GM11168 (cell line): ENCODE data around the gene ALOX12.
"Not testable (repeated sequence)": the region's sequence is repeated elsewhere in the genome, so short reads cannot be mapped to it uniquely, and the experiment has no call there.

Source experiments
- in situ Hi-C: fragments of 300-500 bp; cut with MboI; formaldehyde crosslinking; loops from one replicate; pipeline ENCODE4 v1.12.0; 2022; ENCODE audit warnings: low sequenced_read_pairs; ENCODE audit not compliant: unreplicated experiment

ALOX12 gene, protein sequence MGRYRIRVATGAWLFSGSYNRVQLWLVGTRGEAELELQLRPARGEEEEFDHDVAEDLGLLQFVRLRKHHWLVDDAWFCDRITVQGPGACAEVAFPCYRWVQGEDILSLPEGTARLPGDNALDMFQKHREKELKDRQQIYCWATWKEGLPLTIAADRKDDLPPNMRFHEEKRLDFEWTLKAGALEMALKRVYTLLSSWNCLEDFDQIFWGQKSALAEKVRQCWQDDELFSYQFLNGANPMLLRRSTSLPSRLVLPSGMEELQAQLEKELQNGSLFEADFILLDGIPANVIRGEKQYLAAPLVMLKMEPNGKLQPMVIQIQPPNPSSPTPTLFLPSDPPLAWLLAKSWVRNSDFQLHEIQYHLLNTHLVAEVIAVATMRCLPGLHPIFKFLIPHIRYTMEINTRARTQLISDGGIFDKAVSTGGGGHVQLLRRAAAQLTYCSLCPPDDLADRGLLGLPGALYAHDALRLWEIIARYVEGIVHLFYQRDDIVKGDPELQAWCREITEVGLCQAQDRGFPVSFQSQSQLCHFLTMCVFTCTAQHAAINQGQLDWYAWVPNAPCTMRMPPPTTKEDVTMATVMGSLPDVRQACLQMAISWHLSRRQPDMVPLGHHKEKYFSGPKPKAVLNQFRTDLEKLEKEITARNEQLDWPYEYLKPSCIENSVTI

DNA sequence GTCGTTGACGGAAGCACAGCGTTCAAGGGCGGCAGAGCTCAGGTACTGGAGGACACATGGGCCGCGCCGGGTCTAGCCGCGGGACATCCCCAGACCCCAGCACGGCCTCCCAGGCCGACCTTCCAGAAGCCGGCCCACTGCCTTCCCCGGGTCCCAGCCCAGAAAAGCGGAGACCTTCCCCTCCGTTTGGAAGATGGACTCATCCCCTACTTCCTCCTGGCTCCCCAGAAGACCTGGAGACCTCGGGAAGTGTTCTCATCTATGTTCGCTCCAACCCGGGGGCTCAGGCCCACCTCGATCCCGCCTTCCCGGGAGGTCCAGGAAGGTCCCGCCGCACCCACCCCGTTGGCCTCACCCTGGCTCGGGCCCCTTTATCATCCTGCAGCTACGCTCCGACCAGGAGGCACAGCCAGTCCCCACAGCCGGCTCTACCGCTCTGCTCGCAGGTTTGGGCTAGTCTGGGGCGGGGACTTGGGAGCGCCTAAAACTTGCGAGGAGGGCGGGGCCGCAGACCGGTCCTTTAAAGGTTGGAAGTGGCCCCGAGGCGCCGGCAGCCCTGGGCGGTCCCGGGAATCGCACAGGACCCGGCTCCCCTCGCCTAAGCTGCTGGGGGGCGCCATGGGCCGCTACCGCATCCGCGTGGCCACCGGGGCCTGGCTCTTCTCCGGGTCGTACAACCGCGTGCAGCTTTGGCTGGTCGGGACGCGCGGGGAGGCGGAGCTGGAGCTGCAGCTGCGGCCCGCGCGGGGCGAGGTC lies at the start of gene ALOX12:
ALOX12 (plus strand) TSS at position 550 of the 756 bp plus-strand sequence; CDS start at position 619, 69 bp downstream.
- in situ Hi-C loops: no loop called here

DNA sequence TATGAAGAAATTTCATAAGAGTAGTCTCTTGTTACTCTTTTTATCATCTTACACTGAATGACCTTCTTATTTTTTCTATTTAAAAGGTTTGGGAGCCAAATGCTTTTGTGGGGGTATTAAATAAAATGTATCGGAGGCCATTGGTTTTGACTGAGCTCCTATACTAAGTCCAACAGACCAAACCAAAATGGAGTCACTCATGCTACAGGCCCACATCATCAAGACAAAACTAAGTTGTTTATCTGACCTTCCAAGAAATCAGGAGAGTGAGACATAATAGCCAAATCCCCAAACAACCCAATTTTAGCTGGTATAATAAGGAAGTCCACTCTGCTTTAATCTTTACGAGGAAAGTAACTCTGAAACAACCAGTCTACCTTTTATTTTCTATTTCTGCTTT lies 48.1 kb upstream of the ALOX12 start:
- in situ Hi-C loops: no loop called here

DNA sequence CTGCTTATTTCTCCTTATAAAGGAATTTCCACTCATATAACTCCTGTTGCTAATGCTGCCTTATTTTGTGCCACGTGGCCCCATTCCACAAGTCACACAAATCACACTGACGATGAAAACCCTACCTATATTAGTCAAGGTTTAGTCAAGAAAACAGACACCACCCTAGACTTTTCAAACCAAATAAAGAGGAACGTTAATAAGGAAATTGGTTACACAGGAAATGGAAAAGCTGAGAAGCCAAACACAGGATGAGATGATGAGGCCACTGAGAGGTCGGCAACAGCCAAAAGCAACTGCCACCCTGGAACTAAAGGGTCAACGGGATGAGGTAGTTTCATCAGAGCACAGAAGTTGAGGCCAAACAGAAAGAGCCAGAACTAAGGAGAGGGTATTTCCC lies 47.3 kb upstream of the ALOX12 start:
- in situ Hi-C loops: no loop called here

DNA sequence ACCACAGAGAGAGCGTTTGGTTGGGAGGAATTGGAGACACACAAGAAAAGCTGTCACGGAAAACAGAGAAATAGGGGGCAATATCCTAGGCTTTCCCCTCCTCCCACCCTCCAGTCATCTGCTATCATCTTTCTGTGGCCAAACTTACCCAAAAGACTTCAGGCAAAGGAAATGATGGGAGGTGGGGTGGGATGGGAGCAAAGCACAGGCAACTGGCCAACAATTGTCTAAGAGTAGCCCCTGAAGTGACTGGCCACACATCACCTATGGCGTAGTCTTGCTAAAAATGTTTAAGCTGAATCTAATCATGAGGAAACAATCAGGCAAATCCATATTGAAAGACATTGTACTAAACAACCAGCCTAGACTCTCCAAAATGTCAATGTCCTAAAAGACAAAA lies 46.9 kb upstream of the ALOX12 start:
- in situ Hi-C loops: no loop called here

DNA sequence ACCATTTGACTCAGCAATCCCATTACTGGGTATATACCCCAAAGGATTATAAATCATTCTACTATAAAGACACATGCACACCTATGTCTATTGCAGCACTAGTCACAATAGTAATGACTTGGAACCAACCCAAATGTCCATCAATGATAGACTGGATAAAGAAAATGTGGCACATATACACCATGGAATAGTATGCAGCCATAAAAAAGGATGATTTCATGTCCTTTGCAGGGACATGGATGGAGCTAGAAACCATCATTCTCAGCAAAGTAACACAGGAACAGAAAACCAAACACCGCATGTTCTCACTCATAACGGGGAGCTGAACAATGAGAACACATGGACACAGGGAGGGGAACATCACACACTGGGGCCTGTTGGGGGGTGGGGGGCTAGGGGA lies 44.9 kb upstream of the ALOX12 start:
- in situ Hi-C loops: not testable (repeated sequence)

DNA sequence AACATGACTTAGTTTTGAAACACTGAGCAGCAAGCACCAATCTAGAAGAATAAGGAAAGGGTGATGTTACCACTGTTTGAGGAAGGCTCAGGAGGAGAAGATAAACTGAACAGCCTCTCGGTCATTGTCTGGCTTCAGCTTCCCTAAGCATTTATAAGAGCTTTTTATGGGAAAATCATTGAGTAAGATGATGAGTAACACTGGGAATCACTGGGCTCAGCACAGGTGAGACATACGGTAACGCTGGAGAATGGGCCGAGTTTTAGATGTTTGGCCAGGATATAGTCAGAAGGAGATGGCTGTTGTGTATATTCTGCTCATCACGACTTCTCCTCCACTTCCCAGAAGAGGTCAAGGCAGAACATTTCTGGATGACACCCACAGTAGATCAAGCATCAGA lies 42.2 kb upstream of the ALOX12 start:
- in situ Hi-C loops: no loop called here

DNA sequence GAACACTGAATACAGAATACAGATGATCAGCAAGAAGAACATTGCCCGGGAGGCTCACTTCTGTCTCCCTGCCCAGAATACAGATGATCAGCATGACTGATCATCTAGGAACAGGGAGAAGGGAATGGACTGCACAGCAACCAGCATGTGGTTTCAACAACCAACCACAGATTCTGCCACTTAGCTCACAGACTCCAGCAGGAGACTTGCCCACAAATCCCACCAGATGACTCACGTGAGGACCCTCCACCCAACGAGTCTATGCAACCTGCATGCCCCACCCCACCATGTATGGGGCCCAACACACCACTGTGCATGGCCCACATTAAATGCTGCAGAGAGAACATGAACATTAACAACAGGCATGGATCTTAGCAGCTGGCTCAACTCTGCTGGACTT lies 36.1 kb upstream of the ALOX12 start:
- in situ Hi-C loops: no loop called here

DNA sequence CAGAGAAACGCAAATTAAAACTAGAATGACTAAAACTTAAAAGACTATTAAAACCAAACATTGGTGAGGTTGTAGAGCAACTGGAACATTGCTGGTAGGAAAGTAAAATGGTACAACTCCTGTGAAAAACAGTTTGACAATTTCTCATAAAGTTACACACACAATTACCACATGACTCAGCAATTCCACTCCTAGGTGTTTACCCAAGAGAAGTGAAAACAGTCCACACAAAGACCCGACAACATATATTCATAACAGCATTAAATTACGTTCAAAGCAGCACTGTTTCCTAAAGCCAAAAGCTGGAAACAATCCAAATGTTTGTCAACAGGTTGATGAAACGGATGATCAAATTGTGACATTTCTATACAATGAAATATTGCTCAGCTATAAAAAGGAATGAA lies 26.5 kb upstream of the ALOX12 start:
- in situ Hi-C loops: no loop called here

DNA sequence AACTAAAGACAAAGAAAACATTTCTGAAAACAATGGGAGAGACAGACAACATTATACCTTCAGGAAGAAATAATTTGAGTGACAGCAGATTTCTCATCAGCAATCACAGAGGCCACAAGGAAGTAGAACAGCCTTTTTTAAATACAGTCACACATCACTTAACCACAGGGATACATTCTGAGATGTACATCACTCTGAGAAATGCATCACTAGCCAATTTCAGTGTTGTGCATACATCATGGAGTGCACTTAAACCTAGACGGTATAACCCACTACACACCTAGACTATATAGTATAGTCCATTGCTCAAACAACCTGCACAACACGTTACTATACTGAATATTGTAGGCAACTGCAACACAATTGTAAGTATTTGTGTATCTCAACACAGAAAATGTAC lies 24.9 kb upstream of the ALOX12 start:
- in situ Hi-C loops: no loop called here

DNA sequence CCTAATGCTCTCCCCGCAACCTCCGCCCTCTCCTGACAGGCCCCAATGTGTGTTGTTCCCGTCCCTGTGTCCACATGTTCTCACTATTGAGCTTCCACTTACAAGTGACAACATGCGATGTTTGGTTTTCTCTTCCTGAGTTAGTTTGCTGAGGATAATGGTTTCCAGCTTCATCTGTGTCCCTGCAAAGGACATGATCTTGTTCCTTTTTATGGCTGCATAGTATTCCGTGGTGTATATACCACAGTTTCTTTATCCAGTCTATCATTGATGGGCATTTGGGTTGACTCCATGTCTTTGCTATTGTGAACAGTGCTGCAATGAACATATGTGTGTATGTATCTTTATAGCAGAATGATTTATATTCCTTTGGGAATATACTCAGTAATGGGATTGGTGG lies 16.4 kb upstream of the ALOX12 start:
- in situ Hi-C loops: not testable (repeated sequence)

DNA sequence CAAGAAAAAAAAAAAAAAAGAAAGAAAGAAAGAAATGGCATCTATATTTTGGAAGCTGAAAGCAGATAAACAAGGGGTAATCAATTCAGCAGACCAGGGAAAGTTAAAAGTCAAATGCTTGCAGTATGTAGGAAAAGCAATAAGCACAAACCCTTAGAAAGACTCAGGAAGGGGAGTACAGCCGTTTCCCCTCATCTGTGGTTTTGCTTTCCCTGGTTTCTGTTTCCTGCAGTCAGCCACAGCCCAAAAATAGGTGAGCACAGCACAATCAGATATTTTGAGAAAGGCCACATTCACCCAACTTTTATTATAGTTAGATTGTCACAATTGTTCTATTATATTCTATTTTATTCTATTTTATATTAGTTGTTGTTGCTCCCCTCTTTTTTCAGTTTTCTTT lies 14.4 kb upstream of the ALOX12 start:
- in situ Hi-C loops: no loop called here

DNA sequence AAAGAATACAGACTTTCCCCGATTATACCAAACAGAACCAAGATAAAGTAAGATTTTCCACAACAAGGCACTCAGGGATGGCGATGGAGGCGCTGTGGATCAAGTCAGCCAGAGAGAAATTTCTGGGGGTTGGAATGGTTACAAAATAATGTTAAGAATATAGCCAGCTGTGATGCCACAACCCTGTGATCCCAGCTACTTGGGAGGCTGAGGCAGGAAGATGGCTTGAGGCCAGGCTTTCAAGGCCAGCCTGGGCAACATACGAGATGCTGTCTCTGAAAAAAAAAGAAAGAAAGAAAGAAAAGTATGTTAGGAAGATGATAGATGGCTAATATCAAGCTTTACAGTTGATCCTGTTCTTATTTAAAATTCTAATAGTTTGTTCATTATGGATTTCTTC lies 10.6 kb upstream of the ALOX12 start:
- in situ Hi-C loops: no loop called here

DNA sequence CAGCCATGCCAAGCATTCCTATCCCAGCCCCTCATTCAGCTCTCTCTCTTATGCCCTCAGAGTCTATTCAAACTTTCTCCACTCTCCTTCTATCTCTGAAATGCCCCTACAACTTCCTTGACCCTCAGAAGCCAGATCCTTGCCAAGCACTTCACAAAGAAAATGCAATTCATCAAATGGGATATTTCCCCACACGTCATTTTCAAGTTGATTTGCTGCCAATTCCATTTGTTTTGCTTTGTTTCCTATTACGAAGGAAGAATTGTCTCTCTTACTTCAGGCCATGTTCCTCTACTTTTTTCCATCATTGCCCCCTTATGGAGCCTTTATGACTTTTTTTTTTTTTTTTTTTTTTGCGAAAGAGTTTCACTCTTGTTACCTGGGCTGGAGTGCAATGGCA lies 9.2 kb upstream of the ALOX12 start:
- in situ Hi-C loops: no loop called here

DNA sequence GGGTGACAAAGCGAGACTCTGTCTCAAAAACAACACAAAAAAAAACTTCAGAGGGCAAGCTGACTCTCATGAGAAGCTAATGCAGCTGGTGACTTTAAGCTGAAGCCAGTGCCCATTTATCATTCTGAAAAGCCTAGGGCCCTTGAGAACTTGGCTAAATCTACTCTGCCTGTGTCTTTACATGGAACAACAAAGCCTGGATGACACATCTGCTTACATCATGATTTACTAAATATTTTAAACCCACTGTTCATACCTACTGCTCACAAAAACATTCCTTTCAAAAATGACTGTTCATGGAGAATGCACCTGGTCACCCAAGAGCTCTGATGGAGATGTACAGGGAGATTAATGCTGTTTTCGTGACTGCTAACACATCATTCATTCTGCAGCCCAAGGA lies 6.1 kb upstream of the ALOX12 start:
- in situ Hi-C loops: no loop called here

DNA sequence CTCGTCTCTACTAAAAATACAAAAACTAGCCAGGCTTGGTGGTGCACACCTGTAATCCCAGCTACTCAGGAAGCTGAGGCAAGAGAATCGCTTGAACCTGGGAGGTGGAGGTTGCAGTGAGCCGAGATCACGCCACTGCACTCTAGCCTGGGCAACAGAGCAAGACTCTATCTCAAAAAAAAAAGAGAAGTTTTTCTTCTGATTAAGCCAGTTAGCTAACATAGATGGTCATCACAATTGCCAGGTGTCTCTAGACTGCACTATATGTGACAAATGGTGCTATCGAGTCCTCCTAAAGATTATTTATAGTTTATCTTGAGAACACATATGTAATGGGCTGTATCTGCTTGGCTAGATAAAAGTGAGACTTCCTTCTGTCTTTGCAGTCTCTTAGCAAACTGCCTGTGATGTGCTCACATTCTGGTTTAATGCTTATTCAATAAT lies 2.2 kb upstream of the ALOX12 start:
- in situ Hi-C loops: not testable (repeated sequence)

DNA sequence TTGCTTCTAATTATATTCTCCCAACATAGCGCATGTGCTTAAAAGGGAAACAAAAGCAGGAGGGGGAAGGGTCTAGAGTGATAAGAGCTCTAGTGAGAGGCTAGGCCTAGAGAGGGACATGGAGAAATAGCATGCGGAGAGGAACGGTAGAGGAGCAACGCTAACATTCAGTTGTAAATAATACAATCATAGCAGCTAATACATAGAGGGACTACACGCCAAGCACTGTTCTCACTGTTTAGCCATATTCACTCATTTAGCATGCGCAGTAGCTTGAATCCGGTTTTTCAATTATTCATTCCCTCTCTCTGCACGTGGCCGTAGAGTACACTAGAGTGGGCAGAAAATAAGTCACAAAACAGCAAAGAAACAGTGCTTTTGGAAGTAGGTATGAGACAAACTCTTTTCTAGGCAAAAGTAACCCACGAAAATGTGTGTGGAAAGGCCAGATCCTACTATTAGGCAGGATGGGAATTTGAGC lies 1.7 kb upstream of the ALOX12 start:
- in situ Hi-C loops: no loop called here

DNA sequence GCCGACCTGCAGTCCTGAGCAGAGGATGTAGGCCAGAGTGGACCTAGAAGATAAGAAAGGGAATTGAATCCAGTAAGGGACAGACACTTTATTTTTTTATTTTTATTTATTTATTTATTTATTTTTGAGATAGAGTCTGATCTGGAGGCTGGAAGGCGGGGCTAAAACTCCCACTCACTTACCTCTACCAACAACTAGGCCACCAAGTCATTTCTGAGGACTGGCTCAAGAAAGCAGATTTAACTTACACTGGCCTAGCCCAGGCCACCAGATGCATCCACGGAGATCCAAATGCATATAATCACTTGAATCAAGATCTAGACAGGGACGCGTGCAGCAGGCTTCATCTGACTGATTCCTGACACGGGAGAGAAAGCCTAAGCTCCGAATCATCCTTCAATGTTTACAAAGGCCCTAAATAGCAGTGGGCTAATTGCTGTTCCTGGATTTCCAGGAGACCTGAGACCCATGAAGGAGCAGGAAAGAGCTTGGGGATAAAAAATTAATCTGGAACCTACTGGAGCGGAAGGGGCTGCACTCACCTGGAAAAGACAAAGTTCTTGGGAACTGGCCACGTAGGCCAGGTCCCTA lies 1.1 kb upstream of the ALOX12 start:
- in situ Hi-C loops: no loop called here

DNA sequence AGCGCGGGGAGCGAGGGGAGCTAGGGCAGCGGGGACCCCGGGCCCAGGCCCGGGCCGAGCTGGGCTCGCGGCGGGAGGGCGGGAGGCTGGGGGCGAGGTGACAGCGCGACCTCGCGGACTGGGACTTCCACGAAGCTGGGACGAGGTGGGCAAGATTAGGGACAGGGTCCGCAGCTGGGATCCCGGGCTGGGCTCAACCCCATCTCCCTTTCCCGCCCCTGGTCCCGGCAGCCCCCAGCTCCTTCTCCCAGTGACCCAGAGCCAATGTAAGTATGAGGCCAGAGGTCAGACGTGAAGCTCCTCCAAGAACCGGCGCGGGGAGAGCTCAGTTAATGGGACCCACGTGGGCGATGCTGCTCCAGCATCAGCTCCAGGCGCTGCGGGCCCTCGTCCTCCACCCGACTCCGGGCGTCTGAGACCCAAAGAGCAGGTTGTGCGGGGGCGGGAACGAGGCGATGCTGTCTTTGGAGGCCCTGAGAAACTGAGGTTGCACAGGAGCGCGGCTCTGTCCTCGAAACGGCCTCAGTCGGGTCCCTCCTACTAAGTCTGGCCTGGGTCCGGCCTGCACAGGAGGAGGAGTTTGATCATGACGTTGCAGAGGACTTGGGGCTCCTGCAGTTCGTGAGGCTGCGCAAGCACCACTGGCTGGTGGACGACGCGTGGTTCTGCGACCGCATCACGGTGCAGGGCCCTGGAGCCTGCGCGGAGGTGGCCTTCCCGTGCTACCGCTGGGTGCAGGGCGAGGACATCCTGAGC lies 585 bp downstream of the ALOX12 start:
- in situ Hi-C loops: no loop called here

DNA sequence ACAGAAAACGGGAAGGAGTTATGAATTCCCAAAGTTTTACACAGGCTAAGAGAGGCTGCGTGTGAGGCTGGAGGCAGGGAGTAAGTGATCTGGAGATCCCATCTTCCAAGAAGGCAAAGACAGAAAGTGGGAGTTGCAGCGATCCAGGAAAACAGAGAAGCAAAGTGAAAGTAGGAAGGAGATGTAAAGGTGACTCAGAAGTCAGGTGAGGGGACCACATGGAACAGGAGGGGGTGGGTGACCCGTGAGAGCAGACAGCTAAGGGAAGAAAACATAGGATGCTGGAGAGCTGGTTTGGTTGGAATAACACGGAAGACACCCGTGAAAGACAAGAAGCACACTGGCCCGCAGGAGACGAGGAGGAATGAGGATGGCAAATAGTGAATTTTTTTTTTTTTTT lies 1.3 kb downstream of the ALOX12 start:
- in situ Hi-C loops: no loop called here
